GM12865 (cell line): ENCODE data around the gene CCDC91.

Experiments used
- DNase-seq: peaks from one replicate; pipeline ENCODE4 v3.0.0; 2010; ENCODE audit warnings: low read depth
- H3K4me3 ChIP-seq: 2 replicates; pipeline ENCODE4 v1.5.1; 2011; ENCODE audit warnings: mild to moderate bottlenecking, low read depth, low read length, control low read depth
- TF ChIP-seq, protein P1 (sequence below): IDR thresholded peaks from 2 replicates; pipeline ENCODE4 v1.5.1; 2011; ENCODE audit warnings: low read length, control low read depth, low read depth, inconsistent platforms; ENCODE audit not compliant: insufficient read depth; ENCODE audit errors: missing control alignments

CCDC91 gene

DNA sequence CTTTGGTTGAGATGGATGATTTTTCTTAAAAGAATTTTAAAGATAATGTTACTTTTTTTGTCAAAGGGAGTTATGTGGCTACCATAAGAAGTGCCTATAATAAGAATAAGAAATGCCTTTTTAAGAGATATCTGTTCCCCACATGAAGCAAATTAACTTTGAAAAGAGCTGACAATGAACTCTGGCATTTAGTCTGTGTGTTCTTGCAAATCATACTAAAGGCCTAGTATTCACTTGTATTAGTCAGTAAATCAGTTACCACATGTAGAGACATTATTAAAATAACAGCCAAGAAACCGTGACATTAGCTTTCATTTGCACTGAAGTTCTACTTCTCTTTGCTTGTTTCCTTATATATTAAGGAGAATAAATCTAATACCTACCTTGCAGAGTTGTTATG is 296.3 kb downstream of the CCDC91 start:
- DNase-seq = no peak
- TF ChIP-seq, protein P1, sequence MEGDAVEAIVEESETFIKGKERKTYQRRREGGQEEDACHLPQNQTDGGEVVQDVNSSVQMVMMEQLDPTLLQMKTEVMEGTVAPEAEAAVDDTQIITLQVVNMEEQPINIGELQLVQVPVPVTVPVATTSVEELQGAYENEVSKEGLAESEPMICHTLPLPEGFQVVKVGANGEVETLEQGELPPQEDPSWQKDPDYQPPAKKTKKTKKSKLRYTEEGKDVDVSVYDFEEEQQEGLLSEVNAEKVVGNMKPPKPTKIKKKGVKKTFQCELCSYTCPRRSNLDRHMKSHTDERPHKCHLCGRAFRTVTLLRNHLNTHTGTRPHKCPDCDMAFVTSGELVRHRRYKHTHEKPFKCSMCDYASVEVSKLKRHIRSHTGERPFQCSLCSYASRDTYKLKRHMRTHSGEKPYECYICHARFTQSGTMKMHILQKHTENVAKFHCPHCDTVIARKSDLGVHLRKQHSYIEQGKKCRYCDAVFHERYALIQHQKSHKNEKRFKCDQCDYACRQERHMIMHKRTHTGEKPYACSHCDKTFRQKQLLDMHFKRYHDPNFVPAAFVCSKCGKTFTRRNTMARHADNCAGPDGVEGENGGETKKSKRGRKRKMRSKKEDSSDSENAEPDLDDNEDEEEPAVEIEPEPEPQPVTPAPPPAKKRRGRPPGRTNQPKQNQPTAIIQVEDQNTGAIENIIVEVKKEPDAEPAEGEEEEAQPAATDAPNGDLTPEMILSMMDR = no peak
- H3K4me3 ChIP-seq = no peak overlapping the region

DNA sequence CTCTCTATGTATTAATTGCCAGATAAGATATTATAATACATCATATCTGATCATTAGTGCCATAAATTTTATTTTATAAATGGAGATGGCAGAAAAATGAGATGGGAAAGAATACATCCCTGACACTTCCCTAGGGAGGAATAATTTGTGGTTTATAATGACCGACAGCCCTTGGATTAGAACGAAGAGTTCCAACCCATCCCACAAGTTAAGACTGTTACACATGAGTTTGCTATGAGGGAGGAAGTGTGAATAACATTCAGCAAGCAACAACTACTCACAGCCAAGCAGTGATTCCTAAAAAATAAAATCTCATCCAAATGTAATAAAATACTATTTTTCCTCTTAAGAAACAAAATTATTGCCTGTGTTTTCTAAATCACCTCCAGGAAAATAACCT is 299.0 kb downstream of the CCDC91 start:
- DNase-seq = no peak
- no peak overlapping the region for H3K4me3 ChIP-seq
- TF ChIP-seq, protein P1 = no peak

DNA sequence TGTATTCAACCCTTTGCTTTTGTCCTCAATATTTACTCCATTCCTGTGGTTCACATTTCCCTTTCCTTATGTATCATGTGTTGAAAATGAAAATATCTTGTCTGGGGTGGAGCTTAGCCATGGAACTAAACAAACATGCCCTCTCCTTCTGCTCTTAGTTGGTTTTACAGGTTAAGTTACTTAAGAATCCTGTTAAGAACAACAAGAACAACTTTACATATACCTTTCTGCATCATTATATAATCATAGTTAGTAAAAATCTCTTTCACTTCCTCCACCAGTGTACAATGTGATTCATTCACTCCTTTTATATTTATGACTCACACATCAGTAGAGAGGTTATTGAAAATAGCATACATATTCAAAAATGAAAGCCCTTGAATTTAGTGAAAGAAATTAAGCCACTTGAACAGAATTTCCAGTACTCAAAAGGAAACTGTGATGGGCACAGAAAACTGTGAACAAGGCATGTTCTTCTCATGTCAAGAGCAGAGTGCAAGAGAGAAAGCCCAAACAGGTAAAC is 307.7 kb downstream of the CCDC91 start:
- H3K4me3 ChIP-seq = no peak overlapping the region
- TF ChIP-seq, protein P1 = no peak
- DNase-seq = peak; percentile 58

DNA sequence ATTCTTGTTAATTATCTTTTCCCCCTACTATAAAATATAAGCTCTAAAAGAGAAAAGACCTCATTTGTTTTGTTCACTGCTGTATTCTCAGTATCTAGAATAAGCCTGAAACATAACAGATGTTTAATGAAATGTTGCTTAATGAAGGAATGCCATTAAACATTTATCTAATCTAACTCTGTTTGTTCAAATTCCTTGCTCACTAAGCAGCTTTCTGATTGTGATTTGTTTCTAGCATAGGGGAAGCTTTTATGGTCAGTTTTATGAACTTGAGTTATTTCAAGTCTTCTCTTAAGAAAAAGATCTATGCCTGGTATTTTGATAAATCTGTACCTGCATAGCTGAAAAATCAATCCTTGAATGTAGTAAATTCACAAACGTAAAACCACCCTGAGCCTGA is 308.6 kb downstream of the CCDC91 start:
- TF ChIP-seq, protein P1 = no peak
- DNase-seq = no peak
- no peak overlapping the region for H3K4me3 ChIP-seq

DNA sequence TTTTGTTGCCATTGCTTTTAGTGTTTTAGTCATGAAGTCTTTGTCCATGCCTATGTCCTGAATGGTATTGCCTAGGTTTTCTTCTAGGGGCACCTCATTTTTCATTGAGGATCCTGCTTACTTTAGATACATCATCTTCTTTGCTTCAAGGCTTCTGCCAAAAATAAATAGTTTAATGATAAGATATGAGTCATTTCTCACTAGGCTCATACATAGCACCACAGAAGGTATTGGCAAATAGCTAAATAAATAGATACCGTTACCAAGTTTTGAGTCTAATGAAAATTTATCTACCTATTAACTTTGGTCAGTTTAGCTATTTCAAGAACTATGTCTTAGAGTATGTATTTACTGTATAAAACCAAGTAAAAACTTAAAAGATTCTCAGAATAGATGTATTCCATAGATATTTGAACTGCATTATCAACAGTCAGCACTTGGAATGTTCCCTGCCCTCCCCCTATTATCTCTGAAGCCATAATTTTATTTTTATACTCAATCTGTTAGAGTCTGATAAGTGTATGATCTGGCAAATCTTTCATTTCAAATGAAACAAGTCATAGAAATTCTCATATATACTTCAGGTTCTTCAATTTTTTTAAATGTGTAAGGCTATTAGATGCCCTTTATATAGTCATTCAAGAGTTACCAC is 310.2 kb downstream of the CCDC91 start:
- TF ChIP-seq, protein P1 = no peak
- no peak for DNase-seq
- H3K4me3 ChIP-seq = no peak overlapping the region

DNA sequence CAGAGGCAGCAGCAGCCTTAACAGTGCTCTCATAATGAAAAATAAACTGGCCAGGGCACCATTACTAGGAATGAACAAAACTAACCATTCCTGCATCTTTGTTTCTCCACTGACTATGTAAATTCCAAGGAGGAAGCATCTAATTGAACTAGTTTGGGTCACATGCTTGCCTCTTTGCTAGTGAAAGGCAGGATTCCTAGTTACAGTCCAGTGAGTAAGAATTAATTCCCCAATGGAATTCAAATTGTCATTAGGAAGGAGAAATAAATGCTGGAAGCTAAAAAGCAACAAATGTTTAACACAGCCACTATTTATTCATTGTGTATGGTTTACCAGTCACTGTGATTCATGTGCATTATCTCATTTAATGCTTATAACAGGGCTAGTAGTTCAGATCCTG is 316.0 kb downstream of the CCDC91 start:
- no peak for DNase-seq
- TF ChIP-seq, protein P1 = no peak
- H3K4me3 ChIP-seq = no peak overlapping the region

DNA sequence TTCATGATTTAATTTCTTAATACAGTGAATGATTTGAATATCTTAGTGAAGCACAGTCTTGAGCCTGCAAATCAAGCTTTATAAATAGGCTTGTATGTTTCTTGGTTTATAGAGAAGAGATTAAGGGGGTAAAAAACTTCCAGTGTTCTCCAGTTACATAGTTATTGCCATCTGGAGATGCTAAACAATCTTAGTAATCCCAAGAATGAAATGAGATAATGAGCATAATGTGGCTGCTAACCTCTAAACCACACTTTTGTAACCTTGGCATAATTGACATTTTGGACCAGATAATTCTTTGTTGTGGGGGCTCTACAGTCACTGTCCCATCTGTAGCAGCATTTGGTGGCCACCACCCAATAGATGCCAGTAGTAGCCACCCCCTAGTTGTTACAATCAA is 316.8 kb downstream of the CCDC91 start:
- DNase-seq = no peak
- H3K4me3 ChIP-seq = no peak overlapping the region
- TF ChIP-seq, protein P1 = no peak
